Suppressor macrophage treated with lipopolysaccharide for 1 hour (primary cell): ENCODE measurements around the gene CCL4L2.
"Not testable (repeated sequence)": the region's sequence is repeated elsewhere in the genome, so short reads cannot be mapped to it uniquely, and the experiment has no call there.

Source experiments
- DNase-seq, 3 donors: peaks; one replicate each; pipeline ENCODE4 v3.0.0-alpha.2; 2020 to 2022

The CCL4L2 gene

GRCh38 chr17:36210439-36211211, at the start of gene CCL4L2:
CCL4L2 (plus strand) TSS chr17:36211063.
- DNase-seq, result peak; percentile 85 to 100 (median 95)

DNA sequence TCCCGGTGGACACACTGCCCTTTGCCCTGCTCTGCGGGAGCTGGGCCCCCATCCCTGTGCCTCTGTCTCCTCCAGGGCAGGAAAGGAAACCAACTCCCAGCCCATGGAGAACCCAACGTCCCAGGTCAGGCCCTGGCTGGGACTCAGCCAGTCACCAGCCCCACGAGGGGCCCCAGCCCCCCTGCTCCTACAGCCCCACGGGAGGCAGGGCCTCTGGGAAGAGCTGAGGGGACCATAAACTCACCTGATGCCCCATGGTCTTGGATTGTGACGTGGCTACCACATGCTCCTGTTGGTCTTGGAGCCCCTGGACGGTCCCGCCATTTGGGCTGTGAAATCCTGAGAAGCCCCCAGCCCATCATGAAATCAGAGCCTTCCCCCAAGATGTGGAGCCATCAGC, 42.0 kb upstream of the CCL4L2 start:
- DNase-seq, result not testable (repeated sequence)

DNA sequence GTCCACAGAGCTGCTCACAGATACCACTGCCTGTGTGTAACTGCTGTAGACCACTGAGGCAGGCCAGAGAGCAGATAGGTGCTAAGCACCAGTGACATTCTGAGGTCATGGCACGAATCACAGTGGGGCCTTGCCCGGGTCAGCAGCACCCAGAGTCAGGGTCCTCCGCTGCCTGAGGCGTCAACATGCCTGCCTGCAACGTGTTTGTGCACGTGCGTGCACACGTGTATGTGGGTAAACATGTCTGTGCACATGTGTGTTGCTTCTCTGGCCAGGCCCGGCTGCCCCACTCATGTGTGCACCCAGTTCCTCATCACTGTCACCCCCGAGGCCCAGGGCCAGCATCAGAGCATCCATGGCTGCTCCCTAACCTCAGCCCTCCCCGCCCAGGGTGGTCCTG, 34.3 kb upstream of the CCL4L2 start, which contains the start of gene TBC1D3B:
Gene TBC1D3B, minus strand, starts transcription at position 101 of the 400 bp plus-strand sequence. CDS start 1,586 bp downstream, outside the sequence.
- not testable (repeated sequence) for DNase-seq

DNA sequence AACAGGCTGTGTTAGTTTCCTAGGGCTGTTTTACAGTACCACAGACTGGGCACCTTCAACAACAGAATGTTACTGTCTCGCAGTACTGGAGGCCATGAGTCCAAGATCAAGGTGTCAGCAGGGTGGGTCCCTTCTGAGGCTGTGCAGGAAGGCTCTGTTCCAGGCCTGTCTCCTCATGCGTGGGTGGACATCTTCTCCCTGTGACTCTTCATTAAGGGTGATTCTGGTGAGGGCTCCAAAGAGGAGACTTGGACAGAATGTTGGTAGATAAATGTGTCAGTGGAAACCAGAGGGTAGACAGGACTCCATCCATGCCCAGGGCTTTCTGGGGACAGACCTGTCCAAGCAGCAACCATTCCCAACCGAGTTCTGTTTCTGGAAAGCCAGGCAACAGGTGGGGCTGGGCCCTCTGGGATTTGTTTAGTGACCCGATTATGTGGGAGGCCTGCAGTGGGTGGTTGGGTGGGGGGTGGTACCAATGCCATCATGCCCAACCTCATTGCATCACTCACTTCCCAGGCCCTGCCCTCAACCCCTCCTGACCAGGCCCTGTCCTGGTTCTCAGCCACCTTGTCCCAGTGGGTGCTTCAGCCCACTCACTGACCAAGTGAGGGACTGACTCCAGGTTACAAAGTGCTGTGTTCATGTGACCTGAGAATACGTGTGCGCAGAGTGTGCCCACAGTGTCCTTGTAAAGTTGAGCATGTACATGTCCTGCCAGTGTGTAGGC, 29.3 kb upstream of the CCL4L2 start:
- DNase-seq, result peak in 1 of 3 donors; percentile 41

DNA sequence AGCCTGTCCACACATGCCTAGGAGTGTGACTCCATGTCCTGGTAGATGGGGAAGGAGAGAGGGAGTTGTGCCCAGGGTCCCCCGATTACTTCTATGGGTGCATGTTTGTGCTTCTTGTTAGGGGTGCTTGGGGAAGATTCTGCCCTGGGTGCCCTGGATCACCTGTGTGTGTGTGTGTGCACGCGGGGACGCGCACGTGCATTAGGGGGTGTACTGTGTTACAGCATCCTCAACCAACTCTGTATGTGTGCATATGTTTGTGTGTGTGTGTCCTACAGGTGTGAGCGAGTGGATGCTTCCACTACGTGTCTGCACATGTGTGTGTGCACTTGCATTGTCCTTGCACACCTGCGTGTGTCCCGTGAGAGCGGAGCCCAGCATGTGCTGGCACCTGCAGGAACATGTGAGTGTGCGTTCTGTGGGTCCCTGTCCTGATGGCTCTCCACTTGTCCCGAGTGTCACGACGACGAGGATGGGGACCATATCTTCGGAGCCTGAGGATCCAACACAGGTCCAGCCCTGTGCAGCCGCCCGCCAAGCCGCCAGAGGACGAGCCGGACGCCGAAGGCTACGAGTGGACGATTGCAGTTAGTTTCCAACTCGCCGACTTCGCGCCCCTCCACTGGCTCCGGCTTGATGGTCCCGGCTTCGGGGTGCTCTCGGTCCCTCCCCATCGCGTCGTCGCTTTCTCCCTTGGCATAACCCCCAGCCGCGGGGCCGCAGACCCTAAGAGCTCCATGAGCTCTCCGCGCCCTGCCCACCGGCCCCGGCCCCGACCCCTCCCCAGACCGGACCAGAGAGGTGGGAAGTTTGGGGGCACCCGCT, 28.5 kb upstream of the CCL4L2 start:
- no peak for DNase-seq

- DNase-seq, result peak; percentile 77 to 93 (median 92)
Measured at GRCh38 chr17:36183001-36183971, 27.6 kb upstream of the CCL4L2 start.

- no peak for DNase-seq
Measured at GRCh38 chr17:36184023-36184765, 26.7 kb upstream of the CCL4L2 start.

DNA sequence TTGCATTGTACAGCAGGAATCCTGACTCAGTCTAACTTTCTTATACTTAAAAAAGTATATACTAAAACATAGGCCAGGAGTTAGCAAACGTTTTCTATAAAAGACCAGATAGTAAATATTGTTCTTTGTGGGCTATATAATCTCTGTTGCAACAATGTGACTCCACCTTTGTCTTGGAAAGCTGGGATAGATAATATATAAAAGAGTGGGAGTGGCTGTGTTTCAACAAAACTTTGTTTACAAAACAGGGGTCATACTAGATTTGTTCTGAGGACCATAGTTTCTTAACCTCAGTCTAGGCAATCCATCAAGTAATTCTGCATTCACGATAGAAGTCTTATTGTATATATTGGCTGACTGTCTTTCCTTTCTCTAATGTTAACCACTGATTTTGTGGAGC, 25.4 kb upstream of the CCL4L2 start:
- DNase-seq, result no peak

DNA sequence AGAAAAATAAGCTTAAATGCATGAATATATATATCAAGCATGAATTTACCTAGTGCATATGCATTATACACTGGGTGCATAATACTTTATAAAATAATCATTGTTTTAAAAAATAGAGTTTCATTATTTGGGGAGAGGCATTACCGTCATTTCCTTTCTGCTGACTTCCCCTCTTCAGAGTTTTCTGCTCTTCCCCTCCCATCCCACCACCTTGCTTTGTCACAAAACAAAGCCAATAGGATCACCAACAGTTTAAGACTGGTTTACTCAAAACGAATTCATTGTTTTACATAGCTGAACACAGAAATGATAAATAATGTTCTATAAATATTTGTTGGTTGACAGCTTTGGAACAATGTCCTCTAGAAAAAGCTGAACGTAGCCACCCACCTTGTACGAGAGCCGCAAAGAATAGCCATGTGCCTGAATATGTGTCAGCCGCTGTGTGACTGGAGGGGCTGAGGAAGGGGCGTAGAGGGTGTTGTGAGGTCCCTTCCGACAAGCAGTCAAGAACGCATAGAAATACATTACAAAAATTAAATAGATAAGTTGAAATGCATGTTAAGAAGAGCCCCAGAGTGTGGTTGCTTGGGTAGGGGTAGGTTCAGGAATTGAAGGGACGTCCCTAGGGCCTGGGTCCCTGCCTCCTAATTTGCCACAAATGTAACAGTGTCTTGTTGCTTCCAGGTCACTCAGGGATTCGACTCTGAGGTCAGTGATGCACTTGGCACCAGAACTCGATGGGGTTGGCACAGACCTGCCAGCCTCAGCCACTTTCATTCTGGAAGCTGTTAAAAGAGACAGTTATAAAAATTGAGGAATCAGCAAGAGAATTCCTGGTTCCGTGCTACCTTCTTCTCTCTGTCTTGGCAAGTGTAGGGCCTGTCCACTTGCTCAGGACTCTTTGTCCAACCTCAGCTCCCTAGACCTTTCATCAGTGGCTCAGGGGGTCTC, 23.8 kb upstream of the CCL4L2 start:
- DNase-seq, result peak in 2 of 3 donors; percentile 38 to 66

DNA sequence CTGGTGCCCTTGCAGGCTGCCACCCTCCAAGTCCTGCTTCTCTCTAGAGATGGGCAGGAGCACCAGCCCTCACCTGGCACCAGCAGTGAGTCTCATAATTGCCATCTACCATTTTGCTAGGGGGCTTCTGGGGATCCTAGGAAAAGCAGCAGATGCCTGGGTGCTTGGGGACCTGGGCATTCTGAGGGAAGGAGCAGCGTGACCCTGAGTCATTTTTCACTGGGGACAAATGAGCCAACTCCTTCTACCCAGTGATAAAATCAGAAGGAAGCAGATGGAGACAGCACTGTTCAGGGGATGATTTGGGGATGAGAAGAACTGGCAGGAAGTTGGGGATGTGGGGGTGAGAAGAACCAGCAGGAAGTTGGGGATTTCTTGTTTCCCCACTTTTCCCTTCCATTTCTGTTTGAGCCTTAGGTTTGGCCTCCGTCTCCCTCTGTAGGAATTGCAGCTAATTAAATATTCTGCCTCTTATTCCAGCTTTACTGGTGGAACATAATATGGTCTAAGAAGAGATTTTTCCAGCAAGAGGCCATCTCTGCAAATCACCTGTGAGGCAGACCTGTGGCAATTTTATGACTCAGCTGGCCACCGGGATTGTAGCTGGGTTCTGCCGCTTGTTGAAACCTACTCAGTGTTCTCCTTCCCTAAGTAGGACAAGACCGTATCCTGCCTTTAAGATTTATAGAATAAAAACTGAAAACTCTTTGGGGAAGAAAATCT, 22.8 kb upstream of the CCL4L2 start:
- peak; percentile 77 to 95 (median 78) for DNase-seq

GRCh38 chr17:36188891-36189306, 22.0 kb upstream of the CCL4L2 start:
- peak; percentile 87 to 99 (median 92) for DNase-seq

DNA sequence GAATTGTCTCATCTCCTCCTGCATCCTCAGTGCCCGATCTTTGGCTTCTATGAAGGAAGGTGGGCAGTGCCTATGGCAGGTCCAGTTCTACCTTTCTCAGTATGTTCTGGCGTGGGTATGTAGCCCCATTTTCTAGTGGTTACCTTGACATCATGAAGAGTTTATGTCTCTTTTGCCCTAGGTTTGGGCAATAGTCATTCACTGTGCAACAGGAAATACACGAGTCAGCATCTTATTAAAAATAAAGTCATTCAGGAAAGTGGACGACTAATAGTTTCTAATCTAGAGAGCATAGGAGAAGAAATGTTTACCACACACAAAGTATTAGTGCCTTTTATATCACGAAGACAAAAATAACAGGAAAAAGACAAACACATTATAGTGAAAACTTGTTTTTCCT, 20.9 kb upstream of the CCL4L2 start:
- DNase-seq, result peak in 2 of 3 donors; percentile 58 to 67

DNA sequence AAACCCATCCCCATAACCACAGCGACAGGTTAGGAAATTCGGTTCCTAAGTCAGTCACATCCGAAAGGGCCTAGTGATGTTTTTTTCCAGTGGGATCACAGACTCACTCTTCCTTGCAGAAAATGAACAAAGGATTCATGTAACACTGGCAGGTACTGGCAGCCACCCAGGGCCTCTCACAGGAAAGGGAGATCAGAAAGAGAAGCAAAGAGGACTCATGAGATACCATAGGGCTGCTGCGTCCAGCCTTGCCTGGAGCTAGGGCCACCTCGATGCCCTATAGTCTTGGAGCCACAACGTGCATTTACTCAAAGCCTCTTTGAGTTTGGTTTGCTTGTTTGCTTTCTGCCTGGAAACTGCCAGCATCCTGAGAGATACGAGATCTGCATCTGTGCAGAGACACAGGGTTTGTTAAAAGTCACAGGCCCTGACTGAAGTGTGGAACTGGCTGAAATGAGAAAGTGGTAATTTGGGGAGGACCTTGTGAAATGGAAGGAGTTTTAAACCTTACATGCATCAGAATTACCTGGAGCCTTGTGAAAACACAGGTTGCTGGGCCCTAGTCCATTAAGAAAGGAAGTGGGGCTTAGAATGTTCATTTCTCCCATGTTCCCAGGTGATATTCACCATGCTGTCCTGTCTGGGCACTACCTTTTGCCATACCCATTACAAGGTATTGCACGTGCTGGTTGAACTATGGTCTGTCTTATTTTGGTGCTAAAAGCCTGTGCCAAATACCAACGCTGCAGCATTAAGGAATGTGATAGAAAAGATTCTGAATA, 20.1 kb upstream of the CCL4L2 start:
- DNase-seq, result peak in 1 of 3 donors; percentile 57

DNA sequence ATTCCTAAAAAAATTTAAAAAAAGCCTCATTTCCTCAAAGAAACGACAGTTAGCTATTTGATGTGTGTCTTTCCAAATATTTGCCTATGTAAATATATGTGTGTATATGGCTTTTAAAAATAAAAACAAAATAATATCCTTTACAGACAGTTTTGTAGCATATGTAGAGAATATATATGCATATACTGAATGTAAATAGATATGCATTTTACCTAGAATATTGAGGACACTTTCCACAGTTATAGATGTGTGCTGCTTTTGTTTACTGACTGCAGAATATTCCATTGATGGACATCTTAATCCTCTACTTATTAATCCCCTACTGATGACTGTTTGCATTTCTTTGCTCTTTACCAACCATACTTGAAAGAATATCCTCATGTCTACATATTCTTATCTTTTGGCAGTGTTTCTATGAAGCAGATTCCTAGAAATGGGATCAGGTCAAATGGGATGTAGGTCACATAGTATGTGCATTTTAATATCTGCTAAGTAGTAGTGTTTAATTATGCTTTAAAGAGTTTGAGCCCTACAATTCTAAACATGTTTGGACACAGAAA, 17.6 kb upstream of the CCL4L2 start:
- DNase-seq, result peak in 2 of 3 donors; percentile 80 to 86

DNA sequence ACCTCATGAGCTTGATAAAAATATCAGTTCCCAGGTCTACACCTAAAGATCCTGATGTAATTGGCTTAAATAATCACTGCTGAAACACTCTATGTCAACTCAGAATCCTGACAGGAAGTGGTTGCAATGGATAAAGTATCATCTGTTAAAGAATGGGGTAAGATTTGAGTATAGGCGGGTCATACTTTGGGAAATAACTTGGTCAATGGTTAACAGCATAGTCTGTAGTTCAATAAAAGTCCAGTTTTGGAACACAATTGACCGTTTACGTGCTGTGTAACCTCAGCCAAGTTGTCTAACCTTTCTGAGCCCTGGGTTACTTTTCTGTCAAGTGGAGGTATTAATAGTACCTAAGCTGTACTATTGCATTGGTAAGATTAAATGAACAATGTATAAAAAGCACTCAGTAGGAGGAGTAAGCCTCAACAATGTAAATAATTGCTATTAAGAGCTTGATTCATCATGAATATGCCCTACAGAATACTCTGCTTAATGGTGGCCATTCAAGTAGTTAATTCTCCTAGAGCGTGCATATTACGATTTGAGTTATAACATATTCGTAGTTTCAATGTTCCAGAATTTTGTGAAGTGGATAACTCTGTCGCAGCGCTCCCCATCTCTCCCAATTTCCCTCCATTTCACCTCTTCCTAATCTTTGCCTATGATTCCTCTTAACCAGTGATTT, 16.6 kb upstream of the CCL4L2 start:
- peak; percentile 63 to 95 (median 94) for DNase-seq

DNA sequence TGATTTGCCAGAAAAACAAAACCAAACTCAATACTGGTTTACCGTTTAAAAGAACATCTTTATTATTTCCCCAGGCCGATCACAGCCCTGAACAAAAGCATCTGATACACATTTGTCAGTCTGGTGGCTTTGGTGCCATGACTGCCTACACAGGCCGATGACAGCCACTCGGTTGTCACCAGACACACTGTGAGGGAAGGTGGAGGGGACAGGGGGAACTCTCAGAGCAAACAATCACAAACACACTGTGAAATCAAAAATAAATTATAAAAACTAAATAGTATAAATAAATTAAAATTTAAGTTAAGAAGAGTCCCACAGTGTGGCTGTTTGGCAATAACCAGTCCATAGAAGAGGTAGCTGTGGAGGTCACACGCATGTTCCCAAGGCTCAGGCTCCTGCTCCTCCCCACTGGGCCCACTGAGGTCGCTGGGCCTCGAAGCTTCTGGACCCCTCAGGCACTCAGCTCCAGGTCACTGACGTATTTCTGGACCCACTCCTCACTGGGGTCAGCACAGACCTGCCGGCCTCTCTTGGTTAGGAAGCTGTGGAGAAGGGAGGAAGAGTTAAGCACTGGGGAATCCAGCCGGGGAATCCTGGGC, 15.9 kb upstream of the CCL4L2 start:
- DNase-seq, result peak; percentile 80 to 95 (median 89)
